SKM-1 (cell line): ENCODE results near the gene TEX9.
"Not testable (repeated sequence)": the region's sequence is repeated elsewhere in the genome, so short reads cannot be mapped to it uniquely, and the experiment has no call there.

Experiments used
- DNase-seq: peaks from one replicate; lab custom pipeline; 2025; ENCODE audit not compliant: unreplicated experiment; lab: John Stamatoyannopoulos, UW

Gene TEX9

GRCh38 chr15:56361987-56362386 lies 3.2 kb upstream of the TEX9 start:
- no peak for DNase-seq

DNA sequence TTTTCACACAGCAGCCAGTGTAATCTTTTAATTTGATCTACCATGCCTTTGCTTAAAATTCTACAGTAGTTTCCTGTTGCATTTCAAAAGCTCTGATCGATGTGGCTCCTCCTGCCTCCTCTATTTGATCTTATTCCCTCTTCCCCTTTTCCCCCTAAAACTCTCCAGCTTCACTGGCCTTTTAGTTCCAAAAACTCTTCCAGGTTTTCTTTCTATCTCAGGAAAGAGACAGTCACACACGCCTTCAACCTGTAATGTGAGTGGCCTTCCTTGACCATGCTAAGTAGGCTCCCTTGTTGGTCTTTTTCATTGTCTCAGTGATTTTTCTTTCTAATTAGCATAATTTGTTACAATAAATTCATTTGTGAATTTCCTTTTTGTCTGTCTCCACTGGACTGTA lies 985 bp downstream of the TEX9 start:
- no peak for DNase-seq

- no peak for DNase-seq
These were observed 1.9 kb downstream of the TEX9 start for GRCh38 chr15:56367156-56367555.

DNA sequence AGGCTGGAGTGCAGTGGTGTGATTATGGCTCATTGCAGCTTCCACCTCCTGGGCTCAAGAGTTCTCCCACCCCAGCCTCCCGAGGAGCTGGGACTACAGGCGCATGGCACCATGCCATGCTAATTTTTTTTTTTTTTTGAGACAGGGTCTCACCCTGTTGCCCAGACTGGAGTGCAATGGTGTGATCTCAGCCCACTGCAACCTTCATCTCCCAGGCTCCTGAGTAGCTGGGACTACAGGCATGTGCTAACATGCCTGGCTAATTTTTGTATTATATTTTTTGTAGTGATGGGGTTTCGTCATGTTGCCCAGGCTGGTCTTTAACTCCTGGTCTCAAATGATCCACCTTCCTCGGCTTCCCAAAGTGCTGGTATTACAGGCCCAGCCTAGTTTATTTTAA lies 4.0 kb downstream of the TEX9 start:
- DNase-seq: no peak

DNA sequence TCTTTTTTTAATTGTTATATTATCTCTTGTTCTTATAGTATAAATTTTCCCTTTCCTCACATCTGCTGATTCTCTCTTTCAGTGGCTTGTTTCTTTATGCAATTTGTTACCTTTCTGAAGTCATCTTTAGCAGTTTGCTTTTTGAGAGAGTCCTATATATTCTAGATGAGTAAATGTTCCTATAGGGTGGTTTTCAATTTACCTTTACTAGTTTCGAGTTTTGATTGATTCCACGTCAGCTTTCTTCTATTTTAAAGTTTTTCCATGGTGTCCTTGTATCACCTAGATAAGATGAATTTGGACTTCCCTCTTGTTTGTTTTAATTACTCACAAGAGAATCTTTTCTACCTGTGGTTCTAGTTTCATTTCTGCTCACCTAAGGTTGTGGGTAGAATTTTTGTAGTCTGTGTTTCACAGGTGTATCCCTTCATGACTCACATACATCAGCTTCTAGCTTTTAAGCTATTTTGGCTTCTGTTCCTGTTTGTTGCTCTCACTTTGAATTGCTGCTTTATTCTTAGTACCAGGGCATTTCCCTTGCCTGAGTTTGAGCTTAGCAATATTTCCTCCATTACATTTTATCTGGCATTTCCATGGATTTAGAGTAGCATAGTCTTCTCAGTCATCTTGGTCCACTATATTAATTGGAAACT lies 6.4 kb downstream of the TEX9 start:
- DNase-seq: no peak

DNA sequence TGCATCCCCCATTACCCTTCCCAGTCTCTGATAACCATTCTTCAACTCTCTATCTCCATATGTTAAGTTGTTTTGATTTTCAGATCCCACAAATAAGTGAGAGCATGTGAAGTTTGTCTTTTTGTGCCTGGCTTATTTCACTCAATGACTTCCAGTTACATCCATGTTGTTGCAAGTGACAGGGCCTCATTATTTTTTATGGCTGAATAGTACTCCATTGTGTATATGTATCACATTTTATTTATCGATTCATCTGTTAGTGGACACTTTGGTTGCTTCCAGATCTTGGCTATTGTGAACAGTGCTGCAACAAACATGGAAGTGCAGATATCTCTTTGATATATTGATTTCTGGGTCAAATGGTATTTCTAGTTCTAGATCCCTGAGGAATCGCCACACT lies 9.5 kb downstream of the TEX9 start:
- not testable (repeated sequence) for DNase-seq

DNA sequence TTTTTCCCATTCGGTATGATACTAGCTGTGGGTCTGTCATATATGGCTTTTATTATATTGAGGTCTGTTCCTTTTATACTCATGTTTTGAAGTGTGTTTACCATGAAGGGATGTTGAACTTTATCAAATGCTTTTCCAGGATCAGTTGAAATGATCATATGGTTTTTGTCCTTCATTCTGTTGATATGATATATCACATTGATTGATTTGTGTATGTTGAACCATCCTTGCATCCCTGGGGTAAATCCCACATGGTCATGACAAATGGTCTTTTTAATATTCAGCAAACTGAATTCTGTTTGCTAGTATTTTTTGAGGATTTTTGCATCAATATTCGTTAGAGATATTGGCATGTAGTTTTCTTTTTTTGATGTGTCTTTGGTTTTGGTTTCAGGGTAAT lies 12.6 kb downstream of the TEX9 start:
- DNase-seq: not testable (repeated sequence)

GRCh38 chr15:56383010-56383409 lies 17.8 kb downstream of the TEX9 start:
- DNase-seq: no peak

DNA sequence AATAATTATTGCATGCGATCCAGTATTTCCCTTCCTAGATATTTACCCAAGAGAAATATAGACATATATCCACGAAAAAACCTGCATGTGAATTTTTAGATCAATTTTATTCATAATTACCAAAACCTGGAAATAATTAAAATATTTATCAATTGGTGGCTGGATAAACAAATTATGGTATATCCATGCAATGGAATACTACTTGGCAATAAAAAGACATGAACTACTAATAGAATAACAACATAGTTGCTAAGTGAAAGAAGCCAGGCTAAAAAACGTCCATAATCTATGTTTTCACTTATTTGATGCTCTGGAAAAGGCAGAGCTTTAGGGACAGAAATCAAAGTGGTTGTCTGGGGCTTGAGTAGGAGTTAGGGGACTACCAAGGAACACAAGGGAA lies 20.7 kb downstream of the TEX9 start:
- no peak for DNase-seq

GRCh38 chr15:56390739-56391267 lies 25.6 kb downstream of the TEX9 start:
- DNase-seq: no peak

DNA sequence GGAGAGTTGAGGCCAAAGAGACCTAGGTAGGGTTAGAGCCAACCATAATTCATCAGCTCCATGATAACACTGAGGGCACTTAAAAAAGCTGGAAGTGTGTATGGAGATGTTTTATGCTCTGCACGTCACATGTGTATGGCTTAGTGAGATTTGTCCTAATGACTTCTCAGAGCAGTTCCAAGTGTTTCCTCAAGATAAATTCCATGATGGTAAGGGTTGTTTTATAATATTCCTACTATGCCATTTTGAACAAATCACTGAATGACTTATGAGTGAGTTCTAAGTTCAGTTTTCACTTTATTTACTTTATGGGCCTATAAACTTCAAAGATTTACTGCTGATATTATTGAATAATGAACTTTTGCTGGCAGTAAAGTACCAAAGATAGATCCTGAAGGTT lies 28.1 kb downstream of the TEX9 start:
- no peak for DNase-seq

DNA sequence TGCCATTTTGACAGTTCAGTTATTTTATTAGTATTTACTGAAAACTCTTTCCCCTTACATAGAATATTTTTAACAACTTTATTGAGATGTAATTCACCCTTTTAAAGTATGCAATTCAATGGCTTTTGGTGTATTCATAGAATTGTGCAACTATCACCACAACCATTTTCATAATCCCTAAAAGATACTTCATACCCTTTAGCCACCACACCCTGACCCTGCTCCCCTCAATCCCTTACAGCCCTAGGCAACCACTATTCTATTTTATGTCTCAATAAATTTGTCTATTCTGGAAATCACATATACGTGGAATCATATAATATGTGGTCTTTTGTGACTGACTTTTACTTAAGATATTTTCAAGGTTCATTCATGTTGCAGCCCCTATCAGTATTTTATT lies 29.7 kb downstream of the TEX9 start:
- DNase-seq: no peak

- DNase-seq: not testable (repeated sequence)
These were observed 32.1 kb downstream of the TEX9 start for GRCh38 chr15:56397325-56397724.

- not testable (repeated sequence) for DNase-seq
These were observed 34.0 kb downstream of the TEX9 start for GRCh38 chr15:56399209-56399608.

DNA sequence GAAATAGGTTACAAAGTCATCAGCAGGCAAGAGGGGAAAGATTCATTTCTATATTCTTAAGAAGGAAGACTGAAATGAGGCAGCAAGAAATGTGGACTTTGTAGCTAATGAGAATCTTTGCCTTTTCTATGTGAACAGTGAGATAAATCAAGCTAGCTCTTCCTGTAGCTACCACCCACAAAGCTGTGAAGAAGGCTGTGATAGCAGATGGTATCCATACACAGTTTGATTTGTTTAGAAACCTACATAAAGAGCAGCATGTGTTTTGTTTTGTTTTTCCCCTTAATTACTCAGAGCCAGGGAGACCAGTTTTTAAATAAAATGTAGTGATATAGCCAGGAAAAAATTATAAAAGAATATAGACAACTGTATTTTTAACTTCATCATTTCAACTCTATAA lies 45.5 kb downstream of the TEX9 start:
- no peak for DNase-seq

DNA sequence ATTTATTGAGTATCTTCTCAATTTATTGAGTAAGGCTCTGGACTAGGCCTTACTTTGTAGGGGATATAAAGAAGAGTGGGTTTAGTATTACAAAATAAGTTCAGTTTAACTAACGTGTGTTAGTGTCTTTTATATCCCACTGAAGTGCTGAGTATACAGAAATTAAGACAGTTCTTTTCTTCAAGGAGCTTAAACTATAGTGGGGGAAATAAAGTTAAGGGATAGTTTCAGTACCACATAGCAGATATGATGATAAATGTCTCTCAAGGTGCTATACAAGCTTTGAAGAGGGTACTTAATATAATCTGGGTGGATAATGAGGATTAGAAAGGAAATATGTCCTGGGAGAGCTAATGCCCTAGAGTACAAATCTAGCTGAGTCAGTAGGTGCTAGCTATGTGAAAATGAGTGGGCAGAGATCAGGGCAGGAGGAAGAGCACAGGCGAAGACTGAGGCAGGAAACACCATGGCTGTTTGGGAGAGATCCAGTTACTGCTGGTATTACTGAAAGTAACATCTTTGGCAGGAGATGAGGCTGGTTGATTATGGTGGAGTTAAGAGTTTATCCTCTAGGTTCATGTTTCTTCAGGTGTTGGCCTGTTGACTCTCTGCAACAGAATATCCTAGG lies 46.0 kb downstream of the TEX9 start:
- DNase-seq: no peak

DNA sequence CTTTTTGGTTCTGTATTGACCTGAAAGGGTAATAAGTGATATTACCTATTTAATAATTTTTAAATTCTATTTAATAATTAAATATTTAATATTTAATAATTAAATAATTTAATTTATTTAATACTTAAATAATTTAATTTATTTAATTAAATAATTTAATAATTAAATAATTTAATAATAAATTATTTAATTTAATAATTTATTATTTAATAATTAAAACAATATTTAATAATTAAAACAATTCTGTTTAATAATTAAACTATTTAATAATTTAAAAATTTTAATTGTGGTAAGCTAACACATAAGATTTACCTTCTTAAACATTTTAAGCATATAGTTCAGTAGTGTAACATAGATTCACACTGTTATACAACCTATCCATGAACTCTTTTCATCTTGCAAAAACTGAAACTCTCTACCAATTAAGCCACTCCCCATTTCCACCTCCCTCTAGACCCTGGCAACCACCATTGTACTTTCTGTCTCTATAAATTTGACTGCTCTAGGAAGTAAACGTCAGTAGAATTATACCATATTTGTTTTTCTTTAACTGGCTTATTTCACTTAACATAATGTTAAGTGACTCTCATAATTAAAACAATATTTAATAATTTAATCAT lies 48.0 kb downstream of the TEX9 start:
- DNase-seq: not testable (repeated sequence)

DNA sequence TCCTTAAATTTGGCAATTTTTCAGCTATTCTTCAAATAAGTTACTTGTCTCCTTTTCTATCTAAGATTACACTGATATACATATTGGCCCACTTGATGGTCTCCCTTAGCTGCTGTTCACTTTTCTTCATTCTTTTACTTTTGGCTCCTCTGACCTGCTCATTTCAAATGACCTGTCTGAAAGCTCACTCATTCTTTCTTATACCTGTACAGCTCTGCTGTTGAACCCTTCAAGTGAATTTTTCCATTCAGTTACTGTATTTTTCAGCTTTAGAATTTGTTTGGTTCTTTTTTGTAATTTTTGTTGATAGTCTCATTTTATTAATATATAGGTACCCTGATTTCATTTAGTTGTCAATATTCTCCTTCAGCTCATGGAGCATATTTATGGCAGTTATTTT lies 60.0 kb downstream of the TEX9 start:
- DNase-seq: no peak

- no peak for DNase-seq
These were observed 60.8 kb downstream of the TEX9 start for GRCh38 chr15:56425976-56426375.

- peak; percentile 32 for DNase-seq
These were observed 63.7 kb downstream of the TEX9 start for GRCh38 chr15:56428821-56429458.

- no peak for DNase-seq
These were observed 67.1 kb downstream of the TEX9 start for GRCh38 chr15:56432304-56432703.

GRCh38 chr15:56440214-56440770 lies 75.1 kb downstream of the TEX9 start:
- no peak for DNase-seq
